ENCODE results near the gene PCSK5. TPM values are rescaled to one million over a fixed set of nuclear protein-coding genes. Genes with fewer than 3 reads are reported as not detected.

Gene PCSK5
- total RNA-seq, 1 donor from 2014 or later = 30.7 TPM

DNA sequence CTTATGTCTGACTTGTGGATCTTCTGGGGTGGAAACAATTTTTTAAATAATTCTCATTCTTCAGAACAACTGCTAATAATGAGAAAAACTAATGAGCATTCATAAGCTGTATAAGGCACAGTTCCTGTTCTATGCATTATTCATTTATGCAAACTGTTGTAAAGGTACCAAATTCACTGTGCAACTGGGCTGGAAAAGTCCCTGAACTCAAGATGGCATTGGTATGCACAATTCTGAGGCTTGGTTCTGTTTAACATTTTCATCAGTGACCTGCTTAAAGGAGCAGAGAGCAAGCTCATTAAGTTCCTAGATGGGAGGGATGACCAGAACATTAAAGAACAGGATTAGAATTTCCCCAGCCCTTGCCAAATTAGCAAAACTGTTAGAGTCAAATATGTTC, 399.2 kb downstream of the PCSK5 start:
- TF ChIP-seq, protein P1, sequence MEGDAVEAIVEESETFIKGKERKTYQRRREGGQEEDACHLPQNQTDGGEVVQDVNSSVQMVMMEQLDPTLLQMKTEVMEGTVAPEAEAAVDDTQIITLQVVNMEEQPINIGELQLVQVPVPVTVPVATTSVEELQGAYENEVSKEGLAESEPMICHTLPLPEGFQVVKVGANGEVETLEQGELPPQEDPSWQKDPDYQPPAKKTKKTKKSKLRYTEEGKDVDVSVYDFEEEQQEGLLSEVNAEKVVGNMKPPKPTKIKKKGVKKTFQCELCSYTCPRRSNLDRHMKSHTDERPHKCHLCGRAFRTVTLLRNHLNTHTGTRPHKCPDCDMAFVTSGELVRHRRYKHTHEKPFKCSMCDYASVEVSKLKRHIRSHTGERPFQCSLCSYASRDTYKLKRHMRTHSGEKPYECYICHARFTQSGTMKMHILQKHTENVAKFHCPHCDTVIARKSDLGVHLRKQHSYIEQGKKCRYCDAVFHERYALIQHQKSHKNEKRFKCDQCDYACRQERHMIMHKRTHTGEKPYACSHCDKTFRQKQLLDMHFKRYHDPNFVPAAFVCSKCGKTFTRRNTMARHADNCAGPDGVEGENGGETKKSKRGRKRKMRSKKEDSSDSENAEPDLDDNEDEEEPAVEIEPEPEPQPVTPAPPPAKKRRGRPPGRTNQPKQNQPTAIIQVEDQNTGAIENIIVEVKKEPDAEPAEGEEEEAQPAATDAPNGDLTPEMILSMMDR (conservative IDR thresholded peaks at IDR 0.05) = no peak
- Mint-ChIP-seq H3K9me3 (peaks cover 5% of the 10 kb centered on the region), H3K4me3 (no peak overlapping the region), H3K27me3 (peaks cover 6% of the 10 kb centered on the region), H3K27ac (no peak overlapping the region), H3K4me1 (ENCODE audit: unreplicated experiment) (no peaks in the 10 kb centered on the region), H3K36me3 (no peaks in the 10 kb centered on the region)
- DNase-seq (ENCODE audit: extremely low spot score, unreplicated experiment) = no peak

DNA sequence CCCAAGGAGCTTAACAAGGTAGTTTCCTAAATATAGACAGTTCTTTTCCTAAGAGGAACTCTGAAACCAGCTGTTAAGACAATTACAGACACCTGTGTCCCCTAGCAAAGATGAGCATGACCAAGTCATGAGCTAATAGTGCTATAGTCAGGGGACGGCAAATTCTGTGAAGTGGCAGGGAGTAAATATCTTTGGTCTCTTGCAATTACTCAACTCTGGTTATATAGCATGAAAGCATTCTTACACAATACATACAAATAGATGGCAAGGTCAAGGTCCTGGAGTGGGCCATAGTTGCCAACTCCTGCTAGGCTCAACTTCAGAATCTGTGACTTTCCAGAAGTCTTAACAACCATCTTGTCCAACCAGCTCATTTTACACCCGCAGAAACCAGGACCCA, 400.1 kb downstream of the PCSK5 start:
- Mint-ChIP-seq H3K4me1 (ENCODE audit: unreplicated experiment) (no peaks in the 10 kb centered on the region), H3K36me3 (no peaks in the 10 kb centered on the region), H3K4me3 (no peak overlapping the region), H3K9me3 (no peaks in the 10 kb centered on the region), H3K27me3 (peaks cover 4% of the 10 kb centered on the region), H3K27ac (no peak overlapping the region)
- TF ChIP-seq, protein P1 (conservative IDR thresholded peaks at IDR 0.05) = no peak
- no peak for DNase-seq (ENCODE audit: extremely low spot score, unreplicated experiment)

DNA sequence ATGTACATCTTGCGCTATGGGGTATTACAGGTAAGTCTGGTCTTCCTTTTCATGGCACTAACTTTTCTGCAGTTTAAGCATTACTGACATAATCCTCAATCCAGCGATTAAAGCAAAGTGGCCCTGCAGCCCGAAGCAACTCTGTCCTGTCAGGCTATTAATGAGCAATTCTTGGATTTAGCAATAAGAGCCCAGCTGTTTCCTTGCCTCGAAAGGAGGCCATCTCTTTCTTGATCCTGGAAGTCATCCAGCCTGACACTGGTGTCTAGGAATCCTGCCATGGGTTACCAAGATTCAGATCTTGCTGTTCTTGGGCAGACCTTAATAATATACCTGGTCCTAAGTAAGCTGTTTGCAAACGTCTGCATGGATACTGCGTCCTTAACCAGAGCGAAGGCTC, 401.8 kb downstream of the PCSK5 start:
- Mint-ChIP-seq H3K36me3 (no peaks in the 10 kb centered on the region), H3K9me3 (no peaks in the 10 kb centered on the region), H3K4me1 (ENCODE audit: unreplicated experiment) (peaks cover 3% of the 10 kb centered on the region), H3K27me3 (peaks cover 4% of the 10 kb centered on the region), H3K27ac (no peak overlapping the region), H3K4me3 (no peak overlapping the region)
- DNase-seq (ENCODE audit: extremely low spot score, unreplicated experiment) = no peak
- TF ChIP-seq, protein P1 (conservative IDR thresholded peaks at IDR 0.05) = no peak

DNA sequence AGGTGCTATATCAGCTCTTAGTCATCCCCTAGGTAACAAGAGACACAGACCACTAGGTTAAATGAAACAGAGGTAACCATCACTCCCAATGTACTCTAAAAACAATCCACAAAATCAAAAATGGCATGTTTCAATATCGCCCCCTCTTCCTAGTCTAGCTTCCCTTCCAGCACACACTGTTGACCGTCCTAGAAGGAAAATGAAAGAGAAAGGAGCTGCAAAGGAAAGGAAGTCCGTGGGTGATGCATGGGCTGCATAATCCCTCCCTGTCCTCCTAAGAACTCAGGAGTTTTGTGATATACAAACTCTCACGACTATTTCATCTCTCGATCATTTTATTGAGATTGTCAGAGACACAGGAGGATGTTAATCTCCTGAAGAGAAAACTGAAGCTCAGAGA, 402.2 kb downstream of the PCSK5 start:
- peaks cover 8% of the 10 kb centered on the region for H3K4me1 Mint-ChIP-seq (ENCODE audit: unreplicated experiment)
- no peaks in the 10 kb centered on the region for H3K36me3 Mint-ChIP-seq
- peaks cover 7% of the 10 kb centered on the region for H3K27me3 Mint-ChIP-seq
- TF ChIP-seq, protein P1 (conservative IDR thresholded peaks at IDR 0.05) = no peak
- H3K27ac Mint-ChIP-seq = no peak overlapping the region
- DNase-seq (ENCODE audit: extremely low spot score, unreplicated experiment) = no peak
- no peaks in the 10 kb centered on the region for H3K9me3 Mint-ChIP-seq
- no peak overlapping the region for H3K4me3 Mint-ChIP-seq

DNA sequence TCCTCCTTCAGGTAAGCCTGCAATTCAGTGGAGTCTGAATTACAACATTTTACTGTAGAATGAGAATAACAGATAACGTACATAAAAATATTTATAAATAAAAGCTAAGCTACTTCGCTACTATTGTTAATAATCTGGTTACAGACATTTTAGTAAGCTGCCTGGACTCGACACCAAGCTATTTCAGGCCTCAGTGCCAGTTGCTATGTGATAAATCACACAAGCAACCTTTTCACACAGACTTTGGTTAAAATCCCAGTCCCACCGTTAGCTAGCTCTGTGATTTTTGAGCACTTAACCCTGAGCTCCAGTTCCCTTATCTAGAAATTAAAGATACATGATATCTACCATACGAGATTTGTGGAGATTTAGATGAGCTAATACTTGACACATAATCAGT, 403.8 kb downstream of the PCSK5 start:
- H3K4me3 Mint-ChIP-seq = no peak overlapping the region
- no peak for DNase-seq (ENCODE audit: extremely low spot score, unreplicated experiment)

More for the DNA sequence above, 403.8 kb downstream of the PCSK5 start:
- Mint-ChIP-seq H3K27ac (no peak overlapping the region), H3K9me3 (no peaks in the 10 kb centered on the region), H3K36me3 (no peaks in the 10 kb centered on the region), H3K27me3 (peaks cover 11% of the 10 kb centered on the region), H3K4me1 (ENCODE audit: unreplicated experiment) (peaks cover 23% of the 10 kb centered on the region)
- TF ChIP-seq, protein P1 (conservative IDR thresholded peaks at IDR 0.05) = no peak
